HPDE6-E6E7 (cell line): ENCODE results near the gene ZZZ3.
"Not testable (repeated sequence)": the region's sequence is repeated elsewhere in the genome, so short reads cannot be mapped to it uniquely, and the experiment has no call there.

Experiments used
- DNase-seq: peaks from one replicate; pipeline ENCODE4 v3.0.0; 2011; ENCODE audit warnings: missing footprints; ENCODE audit errors: extremely low spot score

ZZZ3 gene

GRCh38 chr1:77670330-77670729 is 12.1 kb downstream of the ZZZ3 start:
- DNase-seq, result no peak

- no peak for DNase-seq
These were observed 13.5 kb downstream of the ZZZ3 start for GRCh38 chr1:77668924-77669449.

- no peak for DNase-seq
These were observed 17.4 kb downstream of the ZZZ3 start for GRCh38 chr1:77664939-77665516.

- DNase-seq, result no peak
These were observed 20.8 kb downstream of the ZZZ3 start for GRCh38 chr1:77661696-77662095.

GRCh38 chr1:77659879-77660593 is 22.4 kb downstream of the ZZZ3 start:
- no peak for DNase-seq

GRCh38 chr1:77658271-77658670 is 24.2 kb downstream of the ZZZ3 start:
- DNase-seq, result no peak

- no peak for DNase-seq
These were observed 27.0 kb downstream of the ZZZ3 start for GRCh38 chr1:77655431-77655974.

- DNase-seq, result no peak
These were observed 29.4 kb downstream of the ZZZ3 start for GRCh38 chr1:77652970-77653516.

GRCh38 chr1:77652268-77652667 is 30.2 kb downstream of the ZZZ3 start:
- DNase-seq, result no peak

- DNase-seq, result no peak
These were observed 33.3 kb downstream of the ZZZ3 start for GRCh38 chr1:77649127-77649526.

- not testable (repeated sequence) for DNase-seq
These were observed 36.2 kb downstream of the ZZZ3 start for GRCh38 chr1:77646224-77646623.

- no peak for DNase-seq
These were observed 39.0 kb downstream of the ZZZ3 start for GRCh38 chr1:77643456-77643855.

GRCh38 chr1:77642941-77643340 is 39.5 kb downstream of the ZZZ3 start:
- DNase-seq, result no peak

- no peak for DNase-seq
These were observed 40.3 kb downstream of the ZZZ3 start for GRCh38 chr1:77642196-77642595.

GRCh38 chr1:77639557-77640069 is 42.8 kb downstream of the ZZZ3 start:
- no peak for DNase-seq

GRCh38 chr1:77639056-77639455 is 43.4 kb downstream of the ZZZ3 start:
- peak; percentile 1 for DNase-seq

GRCh38 chr1:77636864-77637263 is 45.6 kb downstream of the ZZZ3 start:
- DNase-seq, result no peak
